Natural killer cell (primary cell): ENCODE results near the gene TESK1. TPM values are rescaled to one million over a fixed set of nuclear protein-coding genes. Genes with fewer than 3 reads are reported as not detected.

Experiments used
- ATAC-seq, 3 donors: fragments of 150-1000 bp in 2 of 3; fragments of 200-7000 bp in 1 of 3; cut with Tn5 transposase; 1 replicate in 1 of 3; 2 replicates in 2 of 3; pipeline ENCODE4 v1.10.0; 2021; ENCODE audit warnings: mild to moderate bottlenecking in 2 of 3, moderate library complexity in 2 of 3
- DNase-seq, 2 donors: peaks; one replicate each; pipeline versions ENCODE4 v3.0.0 to v3.0.0-alpha.2; 2013 to 2021; ENCODE audit warnings: mixed read lengths in 1 of 2
- H3K27ac ChIP-seq: one replicate; pipeline ENCODE4 v1.5.1; 2013; ENCODE audit warnings: mild to moderate bottlenecking, low read length
- H3K27me3 ChIP-seq: one replicate; pipeline ENCODE4 v1.6.1; 2013; ENCODE audit warnings: low read length; ENCODE audit not compliant: control insufficient read depth, insufficient read depth
- H3K36me3 ChIP-seq: one replicate; pipeline ENCODE4 v1.6.1; 2013; ENCODE audit warnings: low read length; ENCODE audit not compliant: control insufficient read depth, insufficient read depth
- H3K4me1 ChIP-seq: one replicate; pipeline ENCODE4 v1.6.1; 2013; ENCODE audit warnings: low read length; ENCODE audit not compliant: control insufficient read depth, insufficient read depth
- H3K4me3 ChIP-seq: one replicate; pipeline ENCODE4 v1.5.1; 2013; ENCODE audit warnings: low read length
- H3K9me3 ChIP-seq: one replicate; pipeline ENCODE4 v1.6.1; 2013; ENCODE audit warnings: low read length; ENCODE audit not compliant: control insufficient read depth, insufficient read depth
- H3K27ac Mint-ChIP-seq, 2 donors: one replicate each; pipeline ENCODE4 v1.8.0; 2022; ENCODE audit warnings: mild to moderate bottlenecking in 2 of 2, mixed read lengths in 2 of 2, moderate library complexity in 1 of 2
- H3K27me3 Mint-ChIP-seq, 2 donors: one replicate each; pipeline ENCODE4 v1.8.0; 2022; ENCODE audit warnings: low read depth in 2 of 2, mixed read lengths in 2 of 2
- H3K36me3 Mint-ChIP-seq: one replicate; pipeline ENCODE4 v1.8.0; 2022; ENCODE audit warnings: mixed read lengths
- H3K4me1 Mint-ChIP-seq, 2 donors: one replicate each; pipeline ENCODE4 v1.8.0; 2022; ENCODE audit warnings: mixed read lengths in 2 of 2
- H3K4me3 Mint-ChIP-seq: one replicate; pipeline ENCODE4 v1.8.0; 2022; ENCODE audit warnings: mild to moderate bottlenecking, moderate library complexity, mixed read lengths
- H3K9me3 Mint-ChIP-seq, 2 donors: one replicate each; pipeline ENCODE4 v1.8.0; 2022; ENCODE audit warnings: mixed read lengths in 2 of 2
- WGBS: methylation state at CpG from one replicate; pipeline ENCODE4 v1.1.7; 2013; ENCODE audit warnings: missing lambda C conversion rate; ENCODE audit not compliant: insufficient coverage; 5-methylcytosine and 5-hydroxymethylcytosine counted together
- intact Hi-C: fragments of 100-400 bp; cut with micrococcal nuclease; formaldehyde crosslinking; loops from one replicate; pipeline ENCODE4 v1.14.2; 2022
- total RNA-seq, 4 donors: library from RNA; stranded (reverse); fragments of 120-200 nt in 1 of 4; gene quantifications; one replicate each; pipeline versions ENCODE4 v1.2.3 to v1.2.4, GENCODE V29; 2013 to 2022
- TF ChIP-seq, protein P1 (sequence below): fragments of 200-600 bp; IDR thresholded peaks from one replicate; pipeline ENCODE4 v1.8.0; 2022; ENCODE audit warnings: antibody characterized with exemption

TESK1 gene
- total RNA-seq, 3 donors from 2014 or later (not counting 1 experiment from before 2014, with no cell fraction given), result 40.7 to 72.5 (median 47.5) TPM

DNA sequence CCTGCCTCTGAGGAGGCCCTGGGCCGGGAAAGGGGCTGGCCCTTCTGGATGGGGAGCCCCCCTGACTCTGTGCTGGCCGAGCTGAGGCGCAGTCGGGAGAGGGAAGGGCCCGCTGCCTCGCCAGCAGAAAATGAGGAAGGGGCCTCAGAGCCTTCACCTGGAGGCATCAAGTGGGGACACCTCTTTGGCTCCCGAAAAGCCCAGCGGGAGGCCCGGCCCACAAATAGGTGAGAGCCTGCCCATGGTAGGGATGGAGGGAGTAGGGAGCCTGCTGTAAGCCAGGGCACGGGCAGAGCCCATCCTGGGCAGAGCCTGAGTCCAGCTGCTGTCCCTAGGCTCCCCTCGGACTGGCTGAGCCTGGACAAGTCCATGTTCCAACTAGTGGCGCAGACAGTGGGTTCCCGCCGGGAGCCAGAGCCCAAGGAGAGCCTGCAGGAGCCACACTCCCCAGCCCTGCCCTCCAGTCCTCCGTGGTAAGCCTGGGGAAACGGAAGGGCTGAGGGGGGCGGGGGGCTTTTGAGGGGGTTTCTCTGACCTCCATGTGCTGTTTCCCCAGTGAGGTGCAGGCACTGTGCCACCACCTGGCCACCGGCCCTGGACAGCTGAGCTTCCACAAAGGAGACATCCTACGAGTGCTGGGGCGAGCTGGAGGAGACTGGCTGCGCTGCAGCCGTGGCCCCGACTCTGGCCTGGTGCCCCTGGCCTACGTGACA, 44.3 kb upstream of the TESK1 start:
- Histone ChIP-seq H3K27ac (no peak overlapping the region), H3K4me3 (no peak overlapping the region), H3K27me3 (no peaks in the 10 kb centered on the region), H3K4me1 (peaks cover 4% of the 10 kb centered on the region), H3K36me3 (no peaks in the 10 kb centered on the region), H3K9me3 (no peaks in the 10 kb centered on the region)
- ATAC-seq, result no peak
- intact Hi-C loops, result no loop called here
- TF ChIP-seq, protein P1, sequence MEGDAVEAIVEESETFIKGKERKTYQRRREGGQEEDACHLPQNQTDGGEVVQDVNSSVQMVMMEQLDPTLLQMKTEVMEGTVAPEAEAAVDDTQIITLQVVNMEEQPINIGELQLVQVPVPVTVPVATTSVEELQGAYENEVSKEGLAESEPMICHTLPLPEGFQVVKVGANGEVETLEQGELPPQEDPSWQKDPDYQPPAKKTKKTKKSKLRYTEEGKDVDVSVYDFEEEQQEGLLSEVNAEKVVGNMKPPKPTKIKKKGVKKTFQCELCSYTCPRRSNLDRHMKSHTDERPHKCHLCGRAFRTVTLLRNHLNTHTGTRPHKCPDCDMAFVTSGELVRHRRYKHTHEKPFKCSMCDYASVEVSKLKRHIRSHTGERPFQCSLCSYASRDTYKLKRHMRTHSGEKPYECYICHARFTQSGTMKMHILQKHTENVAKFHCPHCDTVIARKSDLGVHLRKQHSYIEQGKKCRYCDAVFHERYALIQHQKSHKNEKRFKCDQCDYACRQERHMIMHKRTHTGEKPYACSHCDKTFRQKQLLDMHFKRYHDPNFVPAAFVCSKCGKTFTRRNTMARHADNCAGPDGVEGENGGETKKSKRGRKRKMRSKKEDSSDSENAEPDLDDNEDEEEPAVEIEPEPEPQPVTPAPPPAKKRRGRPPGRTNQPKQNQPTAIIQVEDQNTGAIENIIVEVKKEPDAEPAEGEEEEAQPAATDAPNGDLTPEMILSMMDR, result no peak
- Mint-ChIP-seq H3K27ac (no peak overlapping the region), H3K36me3 (no peaks in the 10 kb centered on the region), H3K9me3 (no peaks in the 10 kb centered on the region), H3K4me1 (peaks cover 0 to 19% of the 10 kb centered on the region in 2 donors), H3K27me3 (no peaks in the 10 kb centered on the region), H3K4me3 (no peak overlapping the region)
- no peak for DNase-seq
- WGBS, result 91% methylated on average over 24 of the region's 24 CpGs

DNA sequence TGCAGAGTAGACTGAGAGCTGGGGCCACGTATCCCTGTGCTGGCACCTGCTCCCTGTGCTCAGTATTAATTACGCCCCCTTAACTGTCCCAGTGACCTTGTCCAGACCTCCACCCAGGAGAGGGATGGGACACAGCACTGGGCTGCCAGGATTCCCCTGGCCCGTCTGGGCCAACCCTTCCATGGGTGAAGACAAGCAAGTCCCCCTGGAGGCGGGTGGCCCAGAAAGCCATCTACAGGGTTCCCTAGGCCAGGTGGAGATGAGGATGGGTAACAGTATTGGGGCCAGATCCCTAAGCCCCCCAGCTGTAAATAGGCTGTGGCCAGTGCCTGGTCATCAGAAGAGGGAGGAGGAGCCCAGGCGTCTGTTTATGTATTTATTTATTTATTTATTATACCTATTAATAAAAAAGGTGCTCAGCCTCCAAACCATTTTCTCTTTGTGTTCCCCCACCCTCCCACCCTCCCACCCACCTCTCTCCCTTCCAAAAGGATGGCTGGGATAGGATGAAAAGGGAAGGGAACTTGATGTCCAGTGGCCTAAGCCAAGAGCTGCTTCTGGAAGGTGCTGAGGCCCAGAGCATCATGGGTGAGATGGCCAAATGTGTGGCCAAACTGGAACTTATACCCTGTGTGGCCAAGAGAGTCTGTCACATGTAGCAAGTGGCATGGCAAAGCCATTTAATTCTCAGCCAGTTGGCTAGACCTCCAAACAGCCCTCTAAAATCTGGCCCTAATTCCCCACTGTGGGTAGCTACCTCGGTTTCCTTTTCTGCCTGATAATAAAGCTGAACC, 43.4 kb upstream of the TESK1 start:
- H3K9me3 ChIP-seq, result no peaks in the 10 kb centered on the region
- no peaks in the 10 kb centered on the region for H3K9me3 Mint-ChIP-seq
- H3K36me3 Mint-ChIP-seq, result no peaks in the 10 kb centered on the region
- H3K27me3 ChIP-seq, result no peaks in the 10 kb centered on the region
- TF ChIP-seq, protein P1, result no peak
- 84% methylated on average over 5 of the region's 6 CpGs for WGBS
- H3K27ac ChIP-seq, result no peak overlapping the region
- H3K4me3 ChIP-seq, result no peak overlapping the region
- H3K36me3 ChIP-seq, result no peaks in the 10 kb centered on the region
- ATAC-seq (no peak), DNase-seq (no peak)
- no peak overlapping the region for H3K27ac Mint-ChIP-seq
- intact Hi-C loops, result no loop called here
- no peaks in the 10 kb centered on the region for H3K27me3 Mint-ChIP-seq
- peaks cover 0 to 19% of the 10 kb centered on the region in 2 donors for H3K4me1 Mint-ChIP-seq
- H3K4me3 Mint-ChIP-seq, result no peak overlapping the region
- peaks cover 4% of the 10 kb centered on the region for H3K4me1 ChIP-seq

GRCh38 chr9:35562895-35563780, 41.9 kb upstream of the TESK1 start:
- ATAC-seq (no peak), DNase-seq (no peak)
- H3K9me3 ChIP-seq, result no peaks in the 10 kb centered on the region
- intact Hi-C loops, result no loop called here
- H3K36me3 Mint-ChIP-seq, result no peaks in the 10 kb centered on the region
- no peaks in the 10 kb centered on the region for H3K9me3 Mint-ChIP-seq
- no peaks in the 10 kb centered on the region for H3K27me3 Mint-ChIP-seq
- no peak overlapping the region for H3K27ac ChIP-seq
- no peaks in the 10 kb centered on the region for H3K36me3 ChIP-seq
- 89% methylated on average over 19 of the region's 20 CpGs for WGBS
- H3K4me1 Mint-ChIP-seq, result peaks cover 0 to 10% of the 10 kb centered on the region in 2 donors
- H3K27ac Mint-ChIP-seq, result peak overlapping the region in 1 of 2 donors; percentile 61
- H3K4me3 Mint-ChIP-seq, result no peak overlapping the region
- H3K4me3 ChIP-seq, result no peak overlapping the region
- TF ChIP-seq, protein P1, result no peak
- no peaks in the 10 kb centered on the region for H3K27me3 ChIP-seq
- H3K4me1 ChIP-seq, result peaks cover 4% of the 10 kb centered on the region
